ENCODE results near the gene BMP6. TPM values are rescaled to one million over a fixed set of nuclear protein-coding genes. Genes with fewer than 3 reads are reported as not detected.

Gene BMP6
- total RNA-seq, 1 experiment from 2014 or later, result not detected

GRCh38 chr6:7723554-7723953, 2.3 kb upstream of the BMP6 start:
- Histone ChIP-seq H3K9me3 (ENCODE audit: insufficient read depth, low read depth) (no peaks in the 10 kb centered on the region), H3K9me2 (ENCODE audit: insufficient read depth) (no peaks in the 10 kb centered on the region), H3K4me1 (replicated peaks; ENCODE audit: insufficient read depth) (peaks cover 6% of the 10 kb centered on the region; the same call in 1 of the 2 replicates), H4K20me1 (ENCODE audit: insufficient read depth) (no peaks in the 10 kb centered on the region), H3K4me3 (no peak overlapping the region), H3K4me2 (no peak overlapping the region), H3K27me3 (ENCODE audit: insufficient read depth, low read depth) (0 out of 2 replicates have a peak, but pooled peaks cover 4% of the 10 kb centered on the region), H2AFZ (no peak overlapping the region), H3K36me3 (ENCODE audit: low read depth) (no peaks in the 10 kb centered on the region), H3F3A (ENCODE audit: insufficient read depth, low read depth) (no peaks in the 10 kb centered on the region), H3K79me2 (ENCODE audit: low read depth) (no peaks in the 10 kb centered on the region), H3K27ac (no peak overlapping the region)
- intact Hi-C loops (cut with micrococcal nuclease; ENCODE audit: unreplicated experiment), result loop anchor here (1.0 kb wide), 2 partner anchors 269 to 283 kb away; no protein-coding TSS in a partner anchor
- ChIA-PET CTCF (interaction anchor here (0.6 to 1.0 kb wide), 3 partner anchors 35 to 282 kb away, joined by 3 to 6 read pairs (median 5); no protein-coding TSS in a partner anchor), POLR2A (ENCODE audit: unreplicated experiment) (no interaction called here)
- no TSS peak for BruUV-seq (replicated peaks)
- no peak for DNase-seq
- TF ChIP-seq CTCF (conservative IDR thresholded peaks at IDR 0.05), result no peak
- no peak for TF ChIP-seq EZH2 (IDR thresholded peaks at IDR 0.05; ENCODE audit: low read depth)

GRCh38 chr6:7725412-7725811, 487 bp upstream of the BMP6 start:
- H3K36me3 ChIP-seq (ENCODE audit: low read depth), result no peaks in the 10 kb centered on the region
- H3K9me2 ChIP-seq (ENCODE audit: insufficient read depth), result no peaks in the 10 kb centered on the region
- ChIA-PET POLR2A (ENCODE audit: unreplicated experiment) (no interaction called here), CTCF (no interaction called here)
- H3K4me3 ChIP-seq, result peak overlapping the region; percentile 71; the same call in 1 of the 2 replicates
- H3K27ac ChIP-seq, result no peak overlapping the region
- no peaks in the 10 kb centered on the region for H3K79me2 ChIP-seq (ENCODE audit: low read depth)
- H4K20me1 ChIP-seq (ENCODE audit: insufficient read depth), result no peaks in the 10 kb centered on the region
- H3K9me3 ChIP-seq (ENCODE audit: insufficient read depth, low read depth), result no peaks in the 10 kb centered on the region
- intact Hi-C loops (cut with micrococcal nuclease; ENCODE audit: unreplicated experiment), result loop anchor here (2.0 to 5.0 kb wide), 2 partner anchors 107 to 187 kb away; partner anchors contain the start of gene TXNDC5
- TF ChIP-seq CTCF (conservative IDR thresholded peaks at IDR 0.05), result no peak
- no peak for TF ChIP-seq EZH2 (IDR thresholded peaks at IDR 0.05; ENCODE audit: low read depth)
- H3K4me1 ChIP-seq (replicated peaks; ENCODE audit: insufficient read depth), result peaks cover 25% of the 10 kb centered on the region
- peak overlapping the region; percentile 89 for H3K4me2 ChIP-seq
- no TSS peak for BruUV-seq (replicated peaks)
- 0 out of 2 replicates have a peak, but pooled peaks cover 4% of the 10 kb centered on the region for H3K27me3 ChIP-seq (ENCODE audit: insufficient read depth, low read depth)
- DNase-seq, result no peak
- H2AFZ ChIP-seq, result no peak overlapping the region; the same call in 1 of the 2 replicates
- H3F3A ChIP-seq (ENCODE audit: insufficient read depth, low read depth), result peaks cover 8% of the 10 kb centered on the region

- intact Hi-C loops (cut with micrococcal nuclease; ENCODE audit: unreplicated experiment), result loop anchor here (5.0 kb wide), 1 partner anchor 186 kb away; the partner anchor contains the start of gene TXNDC5
- Histone ChIP-seq H3K27ac (no peak overlapping the region), H4K20me1 (ENCODE audit: insufficient read depth) (no peaks in the 10 kb centered on the region), H3K36me3 (ENCODE audit: low read depth) (peaks cover 3% of the 10 kb centered on the region; the same call in 1 of the 2 replicates), H3K4me2 (peak overlapping the region; percentile 89), H3K79me2 (ENCODE audit: low read depth) (no peaks in the 10 kb centered on the region), H3K27me3 (ENCODE audit: insufficient read depth, low read depth) (0 out of 2 replicates have a peak, but pooled peaks cover 4% of the 10 kb centered on the region), H2AFZ (peak overlapping the region; percentile 75), H3K4me3 (peak overlapping the region; percentile 71), H3K4me1 (replicated peaks; ENCODE audit: insufficient read depth) (peaks cover 33% of the 10 kb centered on the region), H3K9me2 (ENCODE audit: insufficient read depth) (no peaks in the 10 kb centered on the region), H3K9me3 (ENCODE audit: insufficient read depth, low read depth) (no peaks in the 10 kb centered on the region), H3F3A (ENCODE audit: insufficient read depth, low read depth) (peaks cover 18% of the 10 kb centered on the region)
- peak in 1 of 2 experiments; percentile 11 for DNase-seq
- no TSS peak for BruUV-seq (replicated peaks)
- ChIA-PET POLR2A (ENCODE audit: unreplicated experiment) (no interaction called here), CTCF (no interaction called here)
- TF ChIP-seq EZH2 (IDR thresholded peaks at IDR 0.05; ENCODE audit: low read depth) (no peak), CTCF (conservative IDR thresholded peaks at IDR 0.05) (no peak)
These were observed 652 bp downstream of the BMP6 start for GRCh38 chr6:7726416-7727085.
